Body of pancreas (tissue), 4 donors: ENCODE measurements around the gene FKBP11.

Experiments
- POLR2A ChIP-seq, 3 donors: fragments of 450-650 bp; IDR thresholded peaks; one replicate each; pipeline ENCODE4 v1.6.1; 2016; ENCODE audit warnings: antibody characterized with exemption in 3 of 3, mild to moderate bottlenecking in 2 of 3
- TF ChIP-seq, protein P1 (sequence below), 7 experiments: fragments of 450-650 bp in 4 of 7; fragments of 200-600 bp in 3 of 7; sonication (generic) in 3 of 7; IDR thresholded peaks; one replicate each; pipeline ENCODE4 v1.5.1; 2016 to 2019; ENCODE audit warnings: antibody characterized with exemption in 7 of 7

GRCh38 chr12:48933664-48934311, 8.5 kb upstream of the FKBP11 start:
- no peak for TF ChIP-seq POLR2A (IDR thresholded peaks at IDR 0.05)
- TF ChIP-seq, protein P1, sequence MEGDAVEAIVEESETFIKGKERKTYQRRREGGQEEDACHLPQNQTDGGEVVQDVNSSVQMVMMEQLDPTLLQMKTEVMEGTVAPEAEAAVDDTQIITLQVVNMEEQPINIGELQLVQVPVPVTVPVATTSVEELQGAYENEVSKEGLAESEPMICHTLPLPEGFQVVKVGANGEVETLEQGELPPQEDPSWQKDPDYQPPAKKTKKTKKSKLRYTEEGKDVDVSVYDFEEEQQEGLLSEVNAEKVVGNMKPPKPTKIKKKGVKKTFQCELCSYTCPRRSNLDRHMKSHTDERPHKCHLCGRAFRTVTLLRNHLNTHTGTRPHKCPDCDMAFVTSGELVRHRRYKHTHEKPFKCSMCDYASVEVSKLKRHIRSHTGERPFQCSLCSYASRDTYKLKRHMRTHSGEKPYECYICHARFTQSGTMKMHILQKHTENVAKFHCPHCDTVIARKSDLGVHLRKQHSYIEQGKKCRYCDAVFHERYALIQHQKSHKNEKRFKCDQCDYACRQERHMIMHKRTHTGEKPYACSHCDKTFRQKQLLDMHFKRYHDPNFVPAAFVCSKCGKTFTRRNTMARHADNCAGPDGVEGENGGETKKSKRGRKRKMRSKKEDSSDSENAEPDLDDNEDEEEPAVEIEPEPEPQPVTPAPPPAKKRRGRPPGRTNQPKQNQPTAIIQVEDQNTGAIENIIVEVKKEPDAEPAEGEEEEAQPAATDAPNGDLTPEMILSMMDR (IDR thresholded peaks at IDR 0.05) = no peak
